Activated CD4-positive, alpha-beta T cell treated with anti-CD3 and anti-CD28 coated beads for 4 hours (primary cell): ENCODE data around the gene CTBP2.

ENCODE experiments used
- DNase-seq, 2 donors: peaks; one replicate each; pipeline ENCODE4 v3.0.0-alpha.2; 2020

CTBP2 gene

DNA sequence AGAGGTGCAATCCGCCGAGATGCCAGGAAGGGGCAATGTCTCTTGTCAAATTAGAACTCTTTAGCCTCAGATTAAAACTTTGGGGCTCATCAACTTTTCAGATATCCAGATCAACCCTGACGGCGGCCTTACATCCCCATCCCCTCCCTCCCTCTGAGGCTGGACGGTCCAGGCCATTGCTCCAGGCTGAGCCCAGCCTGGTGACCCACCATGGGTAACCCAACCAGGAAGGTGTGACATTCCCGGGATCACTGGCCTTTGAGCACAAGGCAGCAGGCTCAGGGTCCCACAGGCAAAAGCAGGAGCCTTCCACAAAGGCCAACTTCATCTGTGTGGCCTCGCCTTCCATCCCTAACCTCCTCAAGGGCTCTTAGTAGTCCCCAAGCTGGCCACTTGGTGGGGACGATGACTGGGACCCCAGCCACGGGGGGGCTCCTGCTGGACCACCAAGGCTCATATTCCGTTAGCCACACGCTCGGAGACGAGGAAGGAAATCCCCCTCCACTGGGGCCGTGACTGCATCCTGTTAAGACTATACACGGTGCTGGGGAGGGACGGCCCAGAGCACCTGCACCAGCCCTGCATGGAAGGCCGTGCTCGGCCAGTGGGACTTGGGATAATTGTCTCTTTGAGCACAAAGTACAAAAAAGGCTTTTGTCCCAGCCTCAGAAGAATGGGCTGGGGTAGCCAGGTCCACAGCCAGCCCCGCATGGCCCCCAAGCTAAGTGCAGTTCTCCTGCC lies 155.6 kb downstream of the CTBP2 start:
- no peak for DNase-seq

DNA sequence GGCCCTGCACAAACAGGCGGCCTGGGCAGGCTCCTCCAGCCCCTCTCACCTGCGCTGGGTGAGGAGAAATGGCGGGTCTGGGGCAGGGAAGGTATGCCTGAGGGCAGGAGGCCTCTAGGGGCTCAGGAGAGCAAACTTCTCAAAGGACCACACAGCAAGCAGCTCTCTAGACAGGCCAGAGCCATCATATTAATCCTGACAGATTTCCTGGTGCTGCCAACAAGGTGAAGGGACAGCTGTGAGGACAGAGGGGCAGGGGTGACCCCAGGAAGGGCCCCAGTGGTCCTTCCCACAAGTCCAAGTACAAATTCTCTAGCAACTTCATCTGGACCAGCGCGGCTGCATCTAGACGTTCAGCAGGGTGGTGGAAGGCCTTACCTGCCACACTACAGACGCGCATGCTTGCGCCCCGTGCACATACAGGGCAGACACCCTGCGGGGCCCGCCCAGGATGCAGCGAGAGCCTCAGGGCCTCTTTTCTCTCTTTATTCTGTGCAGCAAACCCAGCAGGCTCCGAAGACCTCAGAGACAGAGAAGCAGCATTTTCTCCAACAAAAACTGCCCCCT lies 156.4 kb downstream of the CTBP2 start:
- DNase-seq: no peak

DNA sequence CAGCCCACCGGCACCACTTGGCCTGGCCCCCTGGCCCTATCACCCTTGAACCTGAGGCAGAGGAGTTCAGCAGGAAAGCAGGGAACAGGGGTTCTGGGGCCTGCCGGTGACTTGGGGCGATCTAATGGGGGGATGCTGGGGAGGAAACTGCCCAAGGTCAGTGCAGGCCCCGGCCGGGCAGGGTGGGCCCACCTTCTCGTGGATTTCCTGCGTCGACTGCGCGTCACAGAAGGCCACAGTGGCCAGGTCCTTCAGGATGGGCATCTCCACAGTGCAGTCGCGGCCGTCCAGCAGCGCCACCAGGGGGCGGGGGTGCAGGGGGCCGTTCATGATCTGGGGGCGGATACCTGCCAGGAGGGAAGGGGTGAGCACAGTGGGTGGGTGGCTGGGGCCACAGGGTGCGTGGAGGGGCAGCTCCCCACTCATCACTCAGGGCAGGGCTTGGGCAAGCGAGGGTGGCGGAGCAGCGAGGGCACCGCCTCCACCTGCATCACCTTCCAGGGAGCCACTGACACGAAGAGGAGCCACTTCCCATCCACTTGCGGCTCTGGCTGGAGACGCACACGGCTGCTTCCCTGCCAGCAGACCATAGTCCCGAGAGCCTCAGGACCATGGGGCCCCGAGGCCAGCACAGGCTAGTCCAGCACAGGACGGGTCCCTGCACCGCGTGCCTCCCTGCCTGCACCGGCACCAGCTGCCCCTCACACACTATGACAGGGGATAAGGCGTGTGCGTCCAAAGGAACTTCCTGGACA lies 157.0 kb downstream of the CTBP2 start:
- no peak for DNase-seq

DNA sequence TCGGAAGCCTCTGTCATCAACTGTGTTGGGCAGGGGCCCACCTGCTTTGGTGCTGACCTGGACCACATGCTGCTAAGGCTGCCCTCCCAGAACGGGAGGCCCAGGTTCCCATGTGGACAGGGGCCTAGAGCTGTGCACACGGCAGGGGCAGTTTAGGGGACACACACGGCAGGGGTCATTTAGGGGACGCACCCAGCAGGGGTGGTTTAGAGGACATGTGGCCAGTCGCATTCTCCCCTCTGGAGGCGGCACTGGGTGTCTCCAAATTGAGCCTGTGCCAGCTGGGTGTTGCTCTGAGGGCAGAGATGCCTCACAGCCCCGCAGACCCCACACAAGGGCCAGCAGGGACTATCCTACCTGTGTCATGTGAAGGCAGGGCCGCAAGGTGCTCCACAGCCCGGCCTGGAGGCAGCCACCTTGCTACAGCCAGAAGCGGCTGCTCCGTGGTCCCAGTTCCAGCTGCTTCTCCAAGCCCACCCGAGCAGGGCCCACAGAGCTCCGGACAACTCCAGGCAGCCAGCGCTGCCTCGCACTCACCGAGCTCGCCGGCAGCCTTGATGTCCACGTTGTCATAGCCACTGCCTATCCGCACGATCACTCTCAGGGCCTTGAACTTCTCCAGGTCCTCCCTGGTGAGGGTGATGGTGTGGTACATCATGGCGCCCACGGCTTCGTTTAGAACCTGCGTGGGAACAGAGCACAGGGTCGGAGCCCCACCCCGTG lies 157.8 kb downstream of the CTBP2 start:
- DNase-seq: no peak

DNA sequence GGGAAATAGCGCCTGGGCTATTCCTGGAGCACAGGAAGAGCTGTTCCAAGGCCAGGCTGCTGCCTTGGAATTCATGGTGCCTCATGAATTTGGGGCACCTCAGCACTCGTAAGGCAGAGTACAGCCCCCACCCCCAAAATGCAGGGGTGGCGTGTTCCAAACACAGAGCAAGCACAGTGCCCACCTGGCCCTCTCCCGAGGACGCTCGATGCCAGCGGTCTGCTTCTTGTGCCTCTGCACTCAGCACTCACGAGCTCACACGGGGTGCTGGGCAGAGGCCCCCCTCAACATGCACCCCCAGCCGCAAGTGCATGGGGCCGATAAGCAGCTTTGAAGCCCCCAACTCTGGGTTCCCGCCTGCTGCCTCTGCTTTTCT lies 158.3 kb downstream of the CTBP2 start:
- no peak for DNase-seq

DNA sequence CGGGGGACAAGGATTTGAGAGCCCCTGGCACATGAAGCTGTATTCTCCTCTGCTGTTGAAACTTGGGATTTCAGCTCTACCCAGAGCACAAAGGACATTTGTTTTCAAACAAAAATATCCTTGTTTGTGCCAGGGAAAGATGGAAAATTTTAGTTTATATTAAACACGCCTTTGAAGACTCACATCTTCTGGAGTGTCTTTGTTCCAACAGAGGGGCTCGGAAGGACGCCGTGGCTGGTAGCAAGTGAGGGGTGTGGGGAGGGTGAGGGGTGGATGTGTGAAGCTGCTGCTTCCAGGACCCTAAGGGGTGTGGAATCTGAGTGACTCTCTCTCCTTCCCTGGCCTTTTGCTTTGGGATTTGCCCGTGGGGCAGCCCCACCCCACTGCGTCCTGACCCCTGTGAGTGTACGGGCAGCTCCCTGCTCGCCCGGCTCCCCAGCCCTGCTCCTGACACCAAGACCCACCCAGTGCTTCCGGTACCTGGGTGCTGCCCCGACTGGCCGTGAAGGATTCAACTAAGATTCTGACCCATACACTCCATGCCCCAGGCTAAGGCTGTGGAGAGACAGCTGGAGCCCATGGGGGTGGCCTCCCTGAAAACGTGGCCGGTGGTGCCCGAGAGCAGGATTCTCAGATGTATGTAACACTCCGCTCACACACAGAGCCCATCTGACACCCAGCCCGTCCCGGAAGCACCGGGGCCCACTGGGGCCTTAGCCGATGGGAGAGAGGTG lies 158.9 kb downstream of the CTBP2 start:
- no peak for DNase-seq

DNA sequence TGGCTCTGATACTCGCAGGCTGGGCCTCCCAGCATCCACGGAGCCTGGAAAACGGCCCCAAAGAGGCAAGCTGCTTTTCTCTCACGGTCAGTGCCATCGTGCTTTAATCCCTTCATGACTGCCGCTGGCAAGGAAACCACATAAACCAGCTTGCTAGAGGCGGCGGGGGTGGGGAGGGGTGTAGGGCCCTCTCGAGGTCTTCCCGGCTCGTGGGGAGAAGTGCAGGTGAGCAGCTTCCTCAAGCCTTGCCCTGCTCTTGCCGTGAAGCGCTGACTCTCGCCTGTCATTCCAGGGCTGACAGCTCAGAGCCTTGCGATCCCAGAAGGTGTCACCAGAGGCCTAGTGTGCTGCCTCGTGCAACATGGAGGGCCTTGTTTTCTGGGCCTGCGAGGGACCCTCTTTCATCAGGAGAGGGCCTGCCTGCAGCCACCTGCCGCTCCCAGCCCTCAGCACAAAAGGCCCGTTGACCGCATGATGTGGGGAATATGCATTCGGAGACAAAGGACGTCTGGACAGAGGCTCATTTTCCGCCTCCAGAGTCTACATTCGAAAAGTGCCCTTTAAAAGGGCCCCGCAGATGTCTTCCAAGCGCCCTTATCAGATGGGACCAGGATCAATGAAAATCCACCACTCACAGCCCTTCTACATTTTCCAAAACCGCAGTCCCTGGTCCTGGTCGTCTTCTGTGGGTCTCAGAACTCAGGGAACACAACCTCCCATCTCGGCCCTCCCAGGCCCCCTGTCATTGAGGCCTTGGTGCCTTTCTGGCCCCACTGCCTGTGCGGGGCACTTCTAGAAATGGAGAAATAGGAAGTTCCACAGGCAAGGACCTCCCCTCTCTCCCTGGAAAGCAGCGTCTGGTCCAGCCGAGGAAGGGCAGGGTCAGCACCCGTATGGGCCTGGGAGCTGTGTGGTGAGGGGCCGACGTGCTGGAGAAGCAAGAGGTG lies 159.7 kb downstream of the CTBP2 start:
- no peak for DNase-seq

DNA sequence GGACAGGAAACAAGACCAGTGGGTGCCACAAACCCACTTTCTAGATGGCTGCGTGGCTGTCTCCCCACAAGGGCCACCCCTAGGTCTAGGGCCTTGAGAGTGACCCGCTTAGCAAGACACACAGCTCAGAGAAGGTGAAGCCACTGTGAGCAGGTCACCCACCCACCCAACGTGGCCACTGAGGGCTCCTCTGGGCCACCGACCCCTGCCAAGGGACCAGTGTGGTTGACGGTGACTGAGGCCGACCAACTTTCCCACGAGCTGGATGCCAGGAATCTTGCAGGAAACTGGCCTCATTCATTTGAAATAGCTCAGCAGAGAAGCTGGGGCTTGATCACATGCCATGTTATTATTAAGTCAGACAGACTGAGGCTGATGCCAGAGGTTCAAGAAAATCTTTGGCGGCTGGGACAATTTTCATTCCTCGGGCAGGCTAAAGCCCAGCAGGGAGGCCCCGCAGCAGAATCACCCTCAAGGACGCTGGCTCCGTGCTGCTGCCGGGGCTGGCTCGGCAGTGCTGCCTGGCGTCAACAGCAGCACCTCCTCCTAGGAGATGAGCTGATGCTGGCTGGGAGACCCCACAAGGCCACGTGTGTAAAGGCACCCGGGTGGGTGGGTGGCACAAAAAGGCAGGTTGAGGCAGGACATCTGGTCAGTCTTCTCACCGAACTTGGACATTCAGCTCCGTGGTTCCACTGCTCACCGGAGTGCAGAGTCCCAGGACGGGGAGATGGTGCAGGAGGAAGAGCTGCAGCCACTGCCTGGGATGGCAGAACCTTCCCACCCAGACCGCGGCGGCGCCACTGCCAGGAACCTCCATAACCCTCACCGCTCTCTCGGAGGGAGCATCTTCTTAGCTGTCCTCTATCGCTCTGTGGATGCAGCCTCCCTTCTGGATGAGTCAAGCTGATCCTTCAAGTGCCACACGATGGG lies 160.7 kb downstream of the CTBP2 start:
- DNase-seq: no peak

DNA sequence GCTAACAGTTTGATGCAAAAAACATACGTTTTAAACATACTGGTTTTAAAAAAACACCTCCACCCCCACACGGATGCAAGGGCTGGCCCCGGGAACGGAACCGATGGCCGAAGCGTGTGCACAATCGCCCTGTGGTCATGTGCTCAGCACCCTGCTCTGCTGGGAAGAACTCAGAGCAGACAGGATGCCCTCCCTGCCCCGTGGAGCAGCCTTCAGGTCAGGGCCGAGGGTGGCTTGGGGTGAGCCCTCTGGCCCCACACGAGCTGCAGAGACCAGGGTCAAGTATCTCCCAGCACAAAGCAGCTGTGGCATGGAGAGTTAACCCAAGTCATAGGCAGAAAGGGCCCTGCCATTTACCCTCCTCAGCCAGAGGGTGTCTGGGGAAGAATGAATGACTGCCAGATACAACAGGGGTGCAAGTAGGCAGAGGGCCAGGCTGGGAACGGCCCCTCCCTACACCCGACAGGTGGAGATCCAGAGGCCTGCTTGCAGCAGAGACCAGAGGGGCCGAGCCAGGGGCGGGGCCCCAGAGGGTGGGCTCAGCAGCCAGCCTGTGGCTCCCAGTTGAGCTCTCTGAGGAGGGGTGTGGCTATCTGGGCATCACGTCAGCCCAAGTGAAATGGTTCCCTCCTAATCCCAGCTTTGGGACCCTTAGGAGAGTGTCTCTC lies 161.6 kb downstream of the CTBP2 start:
- no peak for DNase-seq

DNA sequence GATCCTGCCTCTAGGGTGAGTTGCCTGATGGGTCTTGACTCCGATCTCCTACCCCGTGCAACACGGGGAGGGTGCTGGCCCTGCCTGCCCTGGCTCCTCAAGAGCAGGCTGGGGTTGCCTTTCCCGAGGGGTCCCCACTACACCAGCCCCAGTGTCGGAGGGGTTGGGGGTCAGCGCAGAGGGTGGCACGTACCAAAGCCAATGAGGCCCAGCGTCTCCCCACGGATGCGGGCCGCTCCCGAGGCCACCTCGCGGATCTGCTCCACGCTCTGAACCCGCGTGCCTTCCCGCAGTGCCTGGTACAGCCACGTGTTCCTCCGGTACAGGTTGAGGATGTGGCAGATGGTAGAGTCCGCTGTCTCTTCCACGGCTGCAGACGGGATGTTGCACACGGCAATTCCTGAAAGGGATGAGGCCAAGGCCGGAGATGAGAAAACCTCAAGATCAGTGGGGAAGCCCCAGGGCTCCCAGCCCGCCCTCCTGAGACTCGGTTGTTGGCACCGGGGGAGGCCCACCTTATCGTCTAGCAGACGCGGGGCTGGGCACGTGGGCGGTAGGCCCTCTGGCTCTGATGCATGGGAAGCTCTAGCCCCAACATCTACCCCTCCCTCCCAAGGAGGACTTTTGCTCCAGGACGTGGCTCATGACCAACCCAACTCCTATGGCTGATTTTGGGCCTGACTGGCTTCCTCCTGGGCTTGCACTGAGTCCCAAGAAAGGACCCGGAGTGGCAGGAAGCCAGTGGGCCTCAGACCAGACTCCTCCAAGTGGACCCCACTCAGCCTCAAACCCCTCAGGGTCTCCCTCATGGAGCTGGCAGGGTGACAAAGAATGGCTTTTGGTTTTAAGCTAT lies 162.4 kb downstream of the CTBP2 start:
- no peak for DNase-seq

DNA sequence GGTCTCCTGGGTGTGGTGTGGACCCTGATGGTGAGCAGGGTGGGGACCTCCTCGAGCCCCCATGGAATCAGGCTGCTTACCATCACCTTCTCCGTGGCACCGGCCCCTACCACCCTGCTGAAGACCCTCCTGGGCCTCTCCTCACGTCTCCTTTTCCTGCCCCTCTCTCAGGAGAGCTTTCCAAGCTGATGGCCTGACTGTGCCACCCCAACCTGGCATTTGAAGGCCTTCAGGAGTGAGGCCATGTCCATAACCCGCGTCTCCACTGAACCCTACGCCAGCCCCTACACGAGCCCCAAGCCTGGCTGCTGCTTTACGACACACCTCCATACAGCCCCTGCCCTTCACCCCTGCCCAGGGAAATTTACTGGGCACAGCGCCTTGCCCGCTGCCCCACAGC lies 163.1 kb downstream of the CTBP2 start:
- DNase-seq: no peak

DNA sequence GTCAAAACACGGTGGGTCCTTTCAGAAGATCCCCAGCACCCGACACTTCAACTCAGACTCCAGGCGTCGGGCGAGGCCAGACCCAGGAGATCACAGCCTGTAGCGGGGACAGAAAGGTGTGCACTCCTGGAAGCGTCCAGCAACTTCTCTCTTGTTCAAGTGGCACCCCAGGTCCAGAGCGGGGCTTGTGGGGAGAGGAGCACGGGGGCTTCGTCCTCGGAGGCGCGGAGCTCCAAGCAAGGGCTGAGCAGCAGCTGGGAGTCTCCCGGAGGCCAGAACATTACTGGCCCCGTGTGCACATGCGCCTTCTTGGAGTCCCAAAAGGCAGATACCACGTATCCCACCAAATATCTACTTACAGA lies 163.5 kb downstream of the CTBP2 start:
- DNase-seq: no peak

DNA sequence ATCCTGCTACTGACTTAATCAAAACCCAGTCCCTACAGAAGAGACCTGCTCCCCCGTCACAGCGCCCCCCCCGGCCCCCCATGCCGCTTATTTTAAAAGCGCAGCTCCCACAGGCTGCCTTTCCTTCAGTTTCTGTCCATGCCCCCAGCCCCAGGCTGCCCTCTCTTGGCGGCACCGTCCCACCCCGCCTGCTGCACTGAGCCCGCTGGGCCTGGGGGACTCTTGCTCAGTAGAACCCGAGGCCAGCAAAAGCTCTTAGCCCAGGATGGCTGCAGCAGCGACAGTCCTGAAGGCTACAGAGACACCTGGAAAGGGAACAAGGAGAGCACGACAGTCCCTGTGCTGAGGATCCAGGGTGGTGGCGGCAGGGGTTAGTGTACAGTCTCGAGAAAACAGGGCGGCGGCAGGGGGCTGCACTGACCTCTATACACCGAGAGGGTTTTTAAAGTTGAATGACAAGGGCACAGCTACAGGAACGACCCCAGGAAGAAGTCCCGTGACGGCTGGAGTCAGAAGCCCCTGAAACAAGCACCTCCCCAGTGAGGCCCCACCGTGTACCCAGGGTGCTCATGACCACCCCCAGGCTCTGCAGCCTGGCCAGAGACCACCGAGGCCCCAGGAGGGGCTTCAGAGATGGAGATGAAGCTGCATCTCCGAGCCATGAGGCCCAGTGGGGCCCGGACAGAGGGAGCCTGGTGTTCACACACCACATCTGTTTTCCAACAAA lies 164.1 kb downstream of the CTBP2 start:
- DNase-seq: no peak

DNA sequence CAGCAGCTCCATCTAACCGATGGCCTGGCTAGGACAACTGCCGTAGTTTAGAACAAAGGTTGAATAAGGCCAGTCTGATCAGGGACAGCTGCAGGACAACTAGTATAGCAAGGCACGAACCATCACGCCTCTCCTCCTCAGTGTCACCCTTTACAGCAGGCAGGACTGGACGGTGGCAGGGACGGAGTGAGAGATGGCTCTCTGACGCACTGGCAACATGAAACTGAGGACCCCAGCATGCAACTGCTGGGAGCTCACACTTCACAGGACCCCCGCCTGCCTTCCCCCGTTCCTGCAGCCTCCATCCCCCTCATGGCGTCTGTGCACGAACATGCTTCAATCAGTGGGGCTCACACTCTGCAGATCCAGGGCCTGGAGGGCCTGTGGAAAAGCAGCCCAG lies 164.8 kb downstream of the CTBP2 start:
- no peak for DNase-seq

DNA sequence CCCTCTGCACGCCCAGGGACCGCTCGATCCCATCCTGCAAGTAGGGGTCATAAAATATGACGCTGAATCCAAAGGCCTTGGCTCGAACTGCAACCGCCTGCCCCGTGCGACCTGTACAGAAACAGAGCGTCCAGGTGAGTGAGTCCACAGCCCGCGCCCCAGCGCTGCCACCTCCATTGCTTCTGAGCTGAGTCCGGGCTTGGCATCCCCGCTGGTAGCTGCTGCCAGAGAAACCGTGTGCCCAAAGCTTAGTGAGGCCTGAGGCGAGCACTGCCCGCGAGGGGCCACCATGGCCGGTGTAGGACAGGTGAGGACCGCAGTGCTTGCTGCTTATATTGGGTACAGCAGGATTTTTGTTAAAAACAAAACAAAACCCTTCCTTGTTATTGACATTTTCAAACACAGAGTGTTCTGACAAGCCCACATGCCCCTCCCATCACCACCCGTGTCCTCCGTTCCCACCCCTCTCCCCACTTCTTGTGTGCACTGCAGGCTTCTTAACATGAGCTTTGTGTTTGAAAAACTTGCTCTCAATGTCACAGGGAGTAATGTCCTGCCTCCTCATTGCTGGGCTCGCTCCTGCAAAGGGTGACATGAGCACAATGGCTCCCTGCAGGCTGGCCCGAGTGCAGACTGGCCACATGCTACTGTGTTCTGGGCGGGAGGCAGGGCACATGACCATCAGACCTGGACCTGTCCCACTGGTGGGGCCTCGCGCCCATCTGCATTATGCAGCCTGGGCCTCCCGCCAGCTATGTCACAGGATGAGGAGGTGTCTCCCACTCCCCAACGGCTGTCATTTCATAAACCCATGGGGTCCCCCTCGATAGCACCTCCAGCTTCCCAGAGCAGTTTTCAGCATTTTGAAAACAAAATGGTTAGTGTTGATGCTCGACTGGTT lies 165.5 kb downstream of the CTBP2 start:
- DNase-seq: no peak

DNA sequence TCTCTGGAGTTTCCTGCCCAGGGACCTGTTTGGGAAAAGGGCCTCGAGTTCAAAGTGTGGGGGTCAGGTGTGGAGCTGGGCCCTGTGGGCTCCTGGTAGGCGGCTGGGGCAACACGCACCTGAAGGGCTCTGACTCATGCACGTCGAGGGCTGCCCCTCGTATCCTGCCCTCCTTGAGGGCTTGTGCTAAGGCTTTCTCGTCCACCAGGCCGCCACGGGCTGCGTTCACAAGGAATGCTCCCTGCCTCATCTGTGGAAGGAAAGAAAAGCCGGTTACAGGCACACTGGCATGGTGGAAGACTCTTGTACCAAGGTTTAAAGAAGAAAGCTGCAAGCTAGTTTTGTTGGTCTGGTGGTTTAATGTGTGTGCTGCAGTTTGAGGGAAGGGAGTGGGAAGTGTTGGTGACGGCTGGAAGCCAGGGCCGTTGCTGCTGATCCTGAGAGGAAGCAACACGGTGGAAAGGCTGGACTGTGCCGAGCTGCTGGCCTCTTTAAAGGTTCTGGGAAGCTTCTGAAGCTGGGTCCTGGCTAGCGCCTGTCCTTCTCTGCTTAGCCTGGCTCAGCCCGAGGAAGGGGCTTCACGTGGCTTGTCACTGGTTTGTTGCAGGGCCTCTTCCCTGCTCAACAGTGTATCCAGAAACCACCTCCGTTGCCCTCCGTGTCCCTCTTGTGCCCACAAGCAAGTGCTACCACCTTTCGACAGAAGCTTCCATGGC lies 166.5 kb downstream of the CTBP2 start:
- no peak for DNase-seq

DNA sequence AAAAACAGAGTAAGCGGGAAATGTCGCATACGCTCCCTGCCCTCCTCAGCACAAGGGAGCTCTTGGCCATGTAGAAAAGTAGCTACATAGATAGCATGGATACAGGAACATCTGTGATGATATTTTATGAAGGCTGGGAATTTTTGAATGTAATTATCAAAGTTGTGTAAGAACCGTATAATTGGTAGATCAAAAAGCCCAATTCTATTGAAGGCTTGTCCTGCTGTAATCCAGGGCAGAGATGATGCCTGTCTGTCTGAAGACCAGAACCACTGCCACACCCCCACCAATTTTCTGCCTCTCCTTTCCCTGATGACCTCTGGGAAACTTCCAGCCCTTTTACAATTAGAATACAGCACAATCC lies 167.0 kb downstream of the CTBP2 start:
- no peak for DNase-seq
